CD4-positive, alpha-beta T cell treated with Interleukin-15 for 1 hour (primary cell): ENCODE results near the gene TEX53.

Experiments used
- DNase-seq: peaks from one replicate; pipeline ENCODE4 v3.0.0-alpha.2; 2020

TEX53 gene

GRCh38 chr9:114678795-114679194 is 21.2 kb upstream of the TEX53 start:
- no peak for DNase-seq

- DNase-seq, result no peak
These were observed 20.5 kb upstream of the TEX53 start for GRCh38 chr9:114678130-114678529.

- no peak for DNase-seq
These were observed 19.8 kb upstream of the TEX53 start for GRCh38 chr9:114677418-114677817.

- DNase-seq, result no peak
These were observed 19.3 kb upstream of the TEX53 start for GRCh38 chr9:114676901-114677300.

- no peak for DNase-seq
These were observed 17.4 kb upstream of the TEX53 start for GRCh38 chr9:114674798-114675540.

- no peak for DNase-seq
These were observed 16.6 kb upstream of the TEX53 start for GRCh38 chr9:114674076-114674797.

GRCh38 chr9:114671605-114672004 is 14.0 kb upstream of the TEX53 start:
- DNase-seq, result no peak

- DNase-seq, result no peak
These were observed 12.4 kb upstream of the TEX53 start for GRCh38 chr9:114669961-114670360.

- DNase-seq, result no peak
These were observed 10.5 kb upstream of the TEX53 start for GRCh38 chr9:114668146-114668545.

GRCh38 chr9:114666851-114667250 is 9.2 kb upstream of the TEX53 start:
- no peak for DNase-seq

GRCh38 chr9:114666401-114666800 is 8.8 kb upstream of the TEX53 start:
- DNase-seq, result no peak

GRCh38 chr9:114664181-114664580 is 6.6 kb upstream of the TEX53 start:
- no peak for DNase-seq

GRCh38 chr9:114662081-114662989 is 4.7 kb upstream of the TEX53 start:
- peak; percentile 42 for DNase-seq

GRCh38 chr9:114656301-114656700 is 1.3 kb downstream of the TEX53 start:
- DNase-seq, result no peak

- no peak for DNase-seq
These were observed 1.9 kb downstream of the TEX53 start for GRCh38 chr9:114655689-114656088.

- DNase-seq, result peak; percentile 72
These were observed 3.9 kb downstream of the TEX53 start for GRCh38 chr9:114653556-114654159.

GRCh38 chr9:114652776-114653555 is 4.6 kb downstream of the TEX53 start:
- no peak for DNase-seq

- no peak for DNase-seq
These were observed 13.7 kb downstream of the TEX53 start for GRCh38 chr9:114643896-114644295.

GRCh38 chr9:114643001-114643400 is 14.6 kb downstream of the TEX53 start:
- no peak for DNase-seq

GRCh38 chr9:114641967-114642366 is 15.6 kb downstream of the TEX53 start:
- DNase-seq, result no peak

- DNase-seq, result no peak
These were observed 19.2 kb downstream of the TEX53 start for GRCh38 chr9:114638404-114638803.

- DNase-seq, result no peak
These were observed 23.2 kb downstream of the TEX53 start for GRCh38 chr9:114634387-114634786.
